HT1080 (cell line): ENCODE data around the gene SCYL3. TPM values are rescaled to one million over a fixed set of nuclear protein-coding genes. Genes with fewer than 3 reads are reported as not detected.
"Not testable (repeated sequence)": the region's sequence is repeated elsewhere in the genome, so short reads cannot be mapped to it uniquely, and the experiment has no call there.

ENCODE experiments used
- DNase-seq: peaks from one replicate; pipeline ENCODE4 v3.0.0-alpha.2; 2015; ENCODE audit warnings: low read depth
- total RNA-seq: library from RNA; depleted of rRNA; stranded (reverse); fragments of >200 nt; shearing (Covaris generic); gene quantifications from 2 replicates; pipeline ENCODE4 v1.2.3, GENCODE V29; 2014

SCYL3 gene
- total RNA-seq, 1 experiment from 2014 or later = 3.9 TPM

- no peak for DNase-seq
Measured at GRCh38 chr1:169873582-169874199, 20.0 kb downstream of the SCYL3 start.

- no peak for DNase-seq
Measured at GRCh38 chr1:169872906-169873305, 20.8 kb downstream of the SCYL3 start.

DNA sequence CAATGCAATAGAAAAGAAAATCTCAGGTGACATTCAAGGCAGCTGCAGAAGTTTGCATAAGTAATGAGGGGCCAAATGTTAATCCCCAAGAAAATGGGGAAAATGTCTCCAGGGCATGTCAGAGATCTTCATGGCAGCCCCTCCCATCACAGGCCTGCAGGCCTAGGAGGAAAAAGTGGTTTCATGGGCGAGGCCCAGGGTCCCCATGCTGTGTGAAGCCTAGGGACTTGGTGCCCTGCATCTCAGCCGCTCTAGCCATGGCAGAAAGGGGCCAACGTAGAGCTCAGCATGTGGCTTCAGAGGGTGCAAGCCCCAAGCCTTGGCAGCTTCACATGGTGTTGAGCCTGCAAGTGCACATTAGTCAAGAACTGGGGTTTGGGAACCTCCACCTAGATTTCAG lies 21.7 kb downstream of the SCYL3 start:
- DNase-seq = not testable (repeated sequence)

DNA sequence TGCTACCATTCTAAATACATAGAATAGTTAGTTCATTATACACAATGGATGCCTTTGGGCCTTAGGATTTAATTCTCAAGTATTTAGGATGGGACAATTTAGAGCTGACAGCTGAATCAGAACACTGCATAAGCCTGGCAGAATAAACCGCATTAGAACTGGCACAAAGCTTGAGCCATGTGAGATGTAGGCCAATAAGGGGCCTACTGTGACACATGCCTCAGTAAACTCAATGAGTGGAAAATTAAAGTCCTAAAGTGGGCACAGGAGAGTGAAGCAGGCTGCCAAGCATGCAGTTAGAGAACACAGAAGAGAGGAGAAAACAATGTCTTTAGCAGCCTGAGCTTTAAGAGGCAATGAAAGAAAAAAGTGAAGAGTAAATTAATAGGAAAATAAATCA lies 24.3 kb downstream of the SCYL3 start:
- DNase-seq = no peak

- no peak for DNase-seq
Measured at GRCh38 chr1:169868978-169869377, 24.7 kb downstream of the SCYL3 start.

- no peak for DNase-seq
Measured at GRCh38 chr1:169867012-169867675, 26.6 kb downstream of the SCYL3 start.

DNA sequence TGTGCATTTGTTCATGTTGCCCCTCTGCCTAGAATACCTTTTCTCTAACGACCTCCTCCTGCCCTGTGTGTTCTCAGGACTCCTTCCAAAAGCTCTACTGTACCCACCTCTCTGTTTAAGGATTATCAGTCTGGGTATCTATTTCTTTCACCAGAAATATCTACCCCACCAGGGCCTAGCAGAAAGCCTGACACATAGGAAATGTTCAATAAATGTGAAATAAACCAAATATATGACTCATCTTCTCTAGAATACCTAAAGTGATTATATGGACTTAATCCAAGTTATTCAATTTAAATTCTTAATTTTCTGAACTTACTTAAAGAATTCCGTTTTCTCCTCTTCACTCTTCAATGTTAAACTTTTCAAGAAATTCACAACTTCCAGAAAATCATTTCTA lies 27.1 kb downstream of the SCYL3 start:
- DNase-seq = no peak

DNA sequence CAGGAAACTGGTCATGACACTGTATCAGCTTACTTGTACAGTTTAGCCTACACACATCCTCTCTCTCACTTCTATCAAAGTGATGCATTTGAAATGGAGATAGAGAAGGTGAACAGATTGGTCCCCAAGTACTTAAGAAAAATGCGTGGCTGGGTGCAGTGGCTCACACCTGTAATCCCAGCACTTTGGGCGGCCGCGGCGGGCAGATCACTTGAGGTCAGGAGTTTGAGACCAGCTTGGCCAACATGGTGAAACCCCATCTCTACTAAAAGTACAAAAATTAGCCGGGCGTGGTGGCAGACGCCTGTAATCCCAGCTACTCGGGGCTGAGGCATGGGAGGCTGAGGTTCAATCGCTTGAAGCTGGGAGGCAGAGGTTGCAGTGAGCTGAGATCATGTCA lies 29.2 kb downstream of the SCYL3 start:
- DNase-seq = not testable (repeated sequence)

DNA sequence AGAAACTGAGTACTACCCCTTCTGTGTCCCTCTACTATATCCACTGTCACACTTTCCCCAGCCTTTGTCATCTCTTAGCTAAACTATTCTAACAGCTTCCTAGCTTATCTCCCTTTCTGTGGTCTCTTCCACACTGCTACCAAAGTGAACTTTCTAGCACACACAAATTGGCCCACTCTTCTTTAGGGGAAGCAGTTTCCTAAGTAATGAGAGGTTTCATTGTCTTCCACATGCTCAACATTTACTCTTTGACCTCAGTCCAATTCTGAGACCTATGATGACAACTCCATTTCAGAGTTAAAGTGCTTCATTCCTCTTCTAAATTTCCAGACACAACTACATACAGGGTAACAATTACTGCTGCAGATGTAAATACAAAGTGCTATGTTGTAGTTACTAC lies 32.9 kb downstream of the SCYL3 start:
- no peak for DNase-seq

DNA sequence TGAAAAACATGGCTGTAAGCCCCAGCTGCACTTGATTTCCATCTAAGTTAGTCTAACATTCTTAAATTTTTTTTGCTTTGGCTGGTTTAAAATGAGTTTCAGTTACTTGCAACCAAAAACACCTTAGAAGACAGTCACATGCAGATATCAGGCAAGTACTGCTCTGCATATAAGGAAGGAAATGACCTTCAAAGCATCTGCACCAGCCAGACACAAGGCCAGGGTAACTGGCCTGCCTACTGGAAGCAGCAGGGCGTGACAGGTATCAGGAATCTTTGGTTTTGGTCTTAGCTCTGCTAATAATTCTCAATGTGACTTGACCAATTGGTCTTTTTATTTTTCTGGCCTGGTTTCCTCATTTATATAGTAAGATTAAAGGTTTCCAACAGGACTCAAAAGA lies 33.5 kb downstream of the SCYL3 start:
- DNase-seq = no peak

- no peak for DNase-seq
Measured at GRCh38 chr1:169859001-169859400, 34.7 kb downstream of the SCYL3 start.

DNA sequence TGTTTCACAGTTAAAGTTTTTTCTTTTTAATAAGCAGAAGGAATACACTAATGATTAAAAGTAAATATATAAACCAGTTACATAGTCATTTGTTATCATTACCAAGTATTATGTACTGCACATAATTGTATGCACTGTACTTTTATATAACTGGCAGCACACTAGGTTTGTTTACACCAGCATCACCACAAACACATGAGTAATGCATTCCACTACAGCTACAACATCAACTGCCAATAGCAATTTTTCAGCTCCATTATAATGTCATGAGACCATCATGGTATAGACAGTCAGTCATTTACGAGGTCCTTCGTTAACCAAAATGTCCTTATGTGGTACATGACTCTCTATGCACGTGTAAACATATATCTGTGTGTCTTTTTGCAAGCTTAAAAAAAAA lies 35.2 kb downstream of the SCYL3 start:
- no peak for DNase-seq

DNA sequence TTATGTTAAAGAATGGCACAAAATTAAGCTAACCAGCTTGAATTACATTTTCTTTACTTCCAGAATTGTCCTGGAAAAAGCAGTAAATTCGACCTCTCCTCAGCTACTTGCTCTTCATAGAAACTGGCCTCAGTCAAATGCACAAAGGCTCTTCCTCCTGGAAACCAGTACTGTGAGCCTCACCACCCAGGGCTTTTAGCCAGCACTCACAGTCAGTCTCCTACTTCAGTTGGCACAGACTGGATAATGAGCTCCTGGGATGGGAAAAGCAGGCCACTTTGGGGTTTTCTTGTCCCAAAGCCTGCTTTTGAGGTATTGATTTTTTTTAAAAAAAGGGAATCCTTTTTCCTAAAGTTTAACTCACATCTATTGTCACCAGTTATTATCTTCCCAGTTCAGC lies 40.4 kb downstream of the SCYL3 start:
- DNase-seq = no peak

DNA sequence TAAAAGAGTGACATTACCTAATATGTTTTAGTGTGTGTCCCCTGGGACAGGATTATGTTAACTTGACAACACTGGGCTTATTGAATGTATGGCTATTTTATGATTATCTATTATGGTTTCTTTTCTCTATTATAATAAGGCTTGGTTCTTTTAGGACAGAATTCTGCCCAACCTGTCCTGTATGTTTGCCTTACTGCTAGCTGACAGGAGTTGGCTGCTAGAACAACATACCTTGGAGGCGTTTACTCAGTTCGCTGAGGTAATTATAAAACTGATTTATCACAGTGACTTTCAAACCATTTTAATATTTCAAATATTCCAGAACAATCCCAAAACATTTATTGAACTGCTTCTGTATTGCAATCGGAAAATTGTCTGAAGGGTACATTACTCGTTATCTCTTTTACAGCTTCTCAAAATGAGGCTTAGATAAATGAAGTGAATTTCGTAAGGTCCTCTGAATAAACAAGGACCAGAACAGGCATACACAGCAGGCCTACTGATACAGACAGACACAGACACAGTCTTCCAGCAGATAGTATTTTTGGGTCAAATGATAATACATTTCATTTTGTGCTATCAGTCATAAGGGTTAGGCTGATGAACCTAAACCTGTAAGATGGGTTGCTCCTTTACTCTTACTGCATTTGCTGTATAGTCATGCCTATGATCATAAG lies 44.2 kb downstream of the SCYL3 start:
- DNase-seq = no peak

GRCh38 chr1:169848456-169848855 lies 45.2 kb downstream of the SCYL3 start:
- DNase-seq = no peak

DNA sequence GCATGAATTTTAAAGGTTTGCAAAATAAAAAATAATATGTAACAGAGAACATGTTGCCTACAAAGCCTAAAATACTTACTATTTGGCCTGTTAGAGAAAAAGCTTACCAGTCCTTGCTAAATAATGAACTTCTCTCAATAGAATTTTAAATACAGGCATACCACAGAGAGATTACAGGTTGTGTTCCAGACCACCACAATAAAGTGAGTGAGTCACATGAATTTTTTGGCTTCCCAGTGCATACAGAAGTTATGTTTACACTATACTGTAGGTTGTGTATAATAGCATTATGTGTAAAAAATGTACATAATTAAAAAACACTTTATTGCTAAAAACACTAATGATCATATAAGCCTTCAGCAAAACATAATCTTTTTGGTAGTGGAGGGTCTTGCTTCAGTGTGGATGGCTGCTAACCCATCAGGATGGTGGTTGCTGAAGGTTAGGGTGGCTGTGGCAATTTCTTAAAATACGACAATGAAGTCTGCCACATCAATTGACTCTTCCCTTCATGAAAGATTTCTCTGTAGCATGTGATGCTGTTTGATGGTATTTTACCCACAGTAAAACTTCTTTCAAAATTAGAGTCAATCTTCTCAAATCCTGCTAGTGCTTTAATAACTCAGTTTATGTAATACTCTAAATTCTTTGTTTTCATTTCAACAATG lies 48.6 kb downstream of the SCYL3 start:
- DNase-seq = no peak

DNA sequence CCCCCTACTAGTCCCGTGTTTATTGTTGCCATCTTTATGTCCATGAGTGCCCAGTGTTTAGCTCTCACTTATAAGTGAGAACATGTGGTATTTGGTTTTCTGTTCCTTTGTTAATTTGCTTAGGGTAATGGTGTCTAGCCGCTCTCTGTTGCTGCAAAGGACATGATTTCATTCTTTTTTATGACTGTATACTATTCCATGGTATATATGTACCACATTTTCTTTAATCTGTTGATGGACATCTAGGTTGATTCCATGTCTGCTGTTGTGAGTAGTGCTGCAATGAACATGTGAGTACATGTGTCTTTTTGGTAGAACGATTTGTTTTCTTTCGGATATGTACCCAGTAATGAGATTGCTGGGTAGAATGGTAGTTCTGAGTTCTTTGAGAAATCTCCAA lies 54.8 kb downstream of the SCYL3 start:
- no peak for DNase-seq

- DNase-seq = no peak
Measured at GRCh38 chr1:169836198-169836597, 57.5 kb downstream of the SCYL3 start.

DNA sequence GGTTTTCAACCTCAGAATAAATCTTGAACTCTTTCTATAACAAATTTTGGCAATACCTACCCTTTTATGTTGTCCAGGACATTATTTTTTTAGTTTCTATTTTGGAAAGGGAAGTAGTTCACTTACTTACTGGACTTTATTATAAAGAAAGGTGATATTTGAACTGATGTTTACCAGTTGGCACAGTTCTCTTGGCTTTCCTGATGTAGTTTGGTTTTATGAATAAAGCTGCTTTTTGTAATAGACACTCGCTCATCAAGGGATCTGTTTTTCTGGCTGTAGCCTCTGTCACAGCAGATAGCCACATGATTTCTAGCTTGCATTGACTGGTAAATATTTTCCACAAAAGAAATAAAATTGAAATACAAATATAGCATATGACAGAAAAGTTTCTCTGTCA lies 58.0 kb downstream of the SCYL3 start:
- no peak for DNase-seq

DNA sequence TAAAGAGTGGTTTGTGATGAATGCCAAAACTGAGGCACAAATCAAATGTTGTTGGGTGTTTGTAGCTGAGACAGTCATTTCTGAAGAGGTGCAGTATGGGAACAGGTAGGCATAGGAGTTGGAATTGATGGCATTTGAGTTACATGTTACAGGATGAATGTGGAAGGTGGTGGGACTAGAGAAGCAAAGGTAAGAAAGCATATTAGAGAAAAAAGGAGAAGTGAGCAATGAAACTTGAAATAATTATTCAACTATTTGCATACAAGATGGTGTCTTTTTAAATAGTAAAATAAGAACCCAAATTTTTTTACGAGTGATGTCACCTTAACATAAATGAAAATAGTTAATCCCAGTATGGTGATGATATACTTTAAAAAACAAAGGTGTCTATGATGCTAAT lies 58.8 kb downstream of the SCYL3 start:
- no peak for DNase-seq

GRCh38 chr1:169833179-169833901 lies 60.4 kb downstream of the SCYL3 start:
- DNase-seq = no peak

- DNase-seq = no peak
Measured at GRCh38 chr1:169829671-169830070, 64.0 kb downstream of the SCYL3 start.
